Natural killer cell (primary cell): ENCODE data around the gene TYSND1. TPM values are rescaled to one million over a fixed set of nuclear protein-coding genes. Genes with fewer than 3 reads are reported as not detected.

Experiments used
- ATAC-seq, 3 donors: fragments of 150-1000 bp in 2 of 3; fragments of 200-7000 bp in 1 of 3; cut with Tn5 transposase; 1 replicate in 1 of 3; 2 replicates in 2 of 3; pipeline ENCODE4 v1.10.0; 2021; ENCODE audit warnings: mild to moderate bottlenecking in 2 of 3, moderate library complexity in 2 of 3
- DNase-seq, 2 donors: peaks; one replicate each; pipeline versions ENCODE4 v3.0.0 to v3.0.0-alpha.2; 2013 to 2021; ENCODE audit warnings: mixed read lengths in 1 of 2
- H3K27ac ChIP-seq: one replicate; pipeline ENCODE4 v1.5.1; 2013; ENCODE audit warnings: mild to moderate bottlenecking, low read length
- H3K27me3 ChIP-seq: one replicate; pipeline ENCODE4 v1.6.1; 2013; ENCODE audit warnings: low read length; ENCODE audit not compliant: control insufficient read depth, insufficient read depth
- H3K36me3 ChIP-seq: one replicate; pipeline ENCODE4 v1.6.1; 2013; ENCODE audit warnings: low read length; ENCODE audit not compliant: control insufficient read depth, insufficient read depth
- H3K4me1 ChIP-seq: one replicate; pipeline ENCODE4 v1.6.1; 2013; ENCODE audit warnings: low read length; ENCODE audit not compliant: control insufficient read depth, insufficient read depth
- H3K4me3 ChIP-seq: one replicate; pipeline ENCODE4 v1.5.1; 2013; ENCODE audit warnings: low read length
- H3K9me3 ChIP-seq: one replicate; pipeline ENCODE4 v1.6.1; 2013; ENCODE audit warnings: low read length; ENCODE audit not compliant: control insufficient read depth, insufficient read depth
- H3K27ac Mint-ChIP-seq, 2 donors: one replicate each; pipeline ENCODE4 v1.8.0; 2022; ENCODE audit warnings: mild to moderate bottlenecking in 2 of 2, mixed read lengths in 2 of 2, moderate library complexity in 1 of 2
- H3K27me3 Mint-ChIP-seq, 2 donors: one replicate each; pipeline ENCODE4 v1.8.0; 2022; ENCODE audit warnings: low read depth in 2 of 2, mixed read lengths in 2 of 2
- H3K36me3 Mint-ChIP-seq: one replicate; pipeline ENCODE4 v1.8.0; 2022; ENCODE audit warnings: mixed read lengths
- H3K4me1 Mint-ChIP-seq, 2 donors: one replicate each; pipeline ENCODE4 v1.8.0; 2022; ENCODE audit warnings: mixed read lengths in 2 of 2
- H3K4me3 Mint-ChIP-seq: one replicate; pipeline ENCODE4 v1.8.0; 2022; ENCODE audit warnings: mild to moderate bottlenecking, moderate library complexity, mixed read lengths
- H3K9me3 Mint-ChIP-seq, 2 donors: one replicate each; pipeline ENCODE4 v1.8.0; 2022; ENCODE audit warnings: mixed read lengths in 2 of 2
- CTCF ChIP-seq: fragments of 200-600 bp; IDR thresholded peaks from one replicate; pipeline ENCODE4 v1.8.0; 2022; ENCODE audit warnings: antibody characterized with exemption
- WGBS: methylation state at CpG from one replicate; pipeline ENCODE4 v1.1.7; 2013; ENCODE audit warnings: missing lambda C conversion rate; ENCODE audit not compliant: insufficient coverage; 5-methylcytosine and 5-hydroxymethylcytosine counted together
- intact Hi-C: fragments of 100-400 bp; cut with micrococcal nuclease; formaldehyde crosslinking; loops from one replicate; pipeline ENCODE4 v1.14.2; 2022
- total RNA-seq, 4 donors: library from RNA; stranded (reverse); fragments of 120-200 nt in 1 of 4; gene quantifications; one replicate each; pipeline versions ENCODE4 v1.2.3 to v1.2.4, GENCODE V29; 2013 to 2022

TYSND1 gene
- total RNA-seq, 3 donors from 2014 or later (not counting 1 experiment from before 2014, with no cell fraction given): 12.0 to 17.9 (median 12.4) TPM

DNA sequence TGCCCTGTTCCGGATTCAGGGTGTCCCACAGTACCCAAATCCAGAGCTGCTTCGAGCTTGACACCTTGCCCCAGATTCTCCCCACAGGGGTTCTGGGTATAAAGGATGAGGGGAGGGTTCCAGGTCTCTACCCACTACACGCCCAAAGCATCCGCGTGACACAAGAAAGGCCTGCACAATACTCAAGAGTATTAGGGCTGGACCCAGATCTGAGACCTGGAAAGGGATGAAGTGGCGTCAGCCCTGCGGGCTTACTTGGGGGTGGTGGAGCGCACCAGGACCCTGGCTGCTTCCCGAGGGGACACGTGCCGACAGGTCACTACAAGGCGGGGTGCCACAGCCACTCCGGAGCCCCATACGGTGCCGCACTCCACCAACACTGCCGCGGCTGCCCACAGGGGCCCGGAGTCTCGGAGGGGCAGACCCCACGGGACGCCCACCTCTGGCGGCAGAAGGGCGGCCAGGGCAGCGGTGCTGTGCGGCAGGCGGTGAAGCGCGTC lies 1.3 kb downstream of the TYSND1 start:
- no peaks in the 10 kb centered on the region for H3K9me3 Mint-ChIP-seq
- H3K4me3 Mint-ChIP-seq: peak overlapping the region; percentile 92
- TF ChIP-seq CTCF: no peak
- ATAC-seq: no peak
- intact Hi-C loops: no loop called here
- H3K27me3 Mint-ChIP-seq: no peaks in the 10 kb centered on the region
- H3K27ac ChIP-seq: peak overlapping the region; percentile 77
- H3K4me3 ChIP-seq: peak overlapping the region; percentile 46
- peaks cover 26 to 39% of the 10 kb centered on the region in 2 donors for H3K4me1 Mint-ChIP-seq
- no peaks in the 10 kb centered on the region for H3K9me3 ChIP-seq
- peak overlapping the region; percentile 90 for H3K27ac Mint-ChIP-seq
- H3K27me3 ChIP-seq: no peaks in the 10 kb centered on the region
- DNase-seq: no peak
- H3K36me3 ChIP-seq: peaks cover 6% of the 10 kb centered on the region
- no peaks in the 10 kb centered on the region for H3K36me3 Mint-ChIP-seq
- WGBS: 9% methylated on average over 27 of the region's 28 CpGs
- peaks cover 25% of the 10 kb centered on the region for H3K4me1 ChIP-seq

DNA sequence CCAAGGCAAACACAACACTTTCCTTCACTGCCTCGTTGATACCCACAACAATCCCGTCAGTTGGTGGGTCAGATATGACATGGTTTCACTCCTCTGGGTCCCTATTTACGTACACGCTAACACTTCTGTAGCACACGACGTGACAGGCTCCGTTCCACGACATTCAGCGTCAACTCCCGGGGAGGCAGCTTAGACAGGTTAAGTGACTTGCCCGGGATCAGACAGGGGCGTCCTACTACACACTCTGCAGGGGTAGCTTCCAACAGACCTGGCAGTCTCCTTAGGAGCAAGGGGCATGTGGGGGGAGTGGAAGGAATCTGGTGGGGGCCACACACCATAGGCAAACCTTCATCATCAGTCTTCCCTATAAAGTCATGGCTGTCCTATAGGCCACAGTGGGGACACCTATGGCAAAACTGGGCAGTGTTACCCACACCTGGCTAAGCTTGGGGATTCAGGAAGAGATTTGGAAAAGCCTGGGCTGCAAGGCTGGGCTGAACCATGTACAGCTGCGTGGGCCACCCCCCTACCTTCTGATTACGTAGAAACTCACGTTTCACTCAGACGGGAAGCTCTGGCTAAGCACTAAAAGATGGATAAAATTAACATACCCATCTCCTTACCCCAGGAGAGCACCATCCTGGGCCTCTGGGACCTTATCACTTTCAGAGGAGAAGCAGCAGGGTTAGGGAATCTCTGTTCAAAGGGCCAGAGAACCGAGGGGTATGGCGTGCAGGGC lies 2.0 kb downstream of the TYSND1 start:
- intact Hi-C loops: no loop called here
- 86% methylated on average over 18 of the region's 18 CpGs for WGBS
- H3K27ac ChIP-seq: no peak overlapping the region
- TF ChIP-seq CTCF: no peak
- peaks cover 5% of the 10 kb centered on the region for H3K36me3 ChIP-seq
- peaks cover 25% of the 10 kb centered on the region for H3K4me1 ChIP-seq
- H3K9me3 ChIP-seq: no peaks in the 10 kb centered on the region
- H3K27me3 ChIP-seq: no peaks in the 10 kb centered on the region
- peak overlapping the region; percentile 90 for H3K27ac Mint-ChIP-seq
- no peak overlapping the region for H3K4me3 ChIP-seq
- H3K36me3 Mint-ChIP-seq: no peaks in the 10 kb centered on the region
- DNase-seq: no peak
- H3K9me3 Mint-ChIP-seq: no peaks in the 10 kb centered on the region
- peak overlapping the region; percentile 92 for H3K4me3 Mint-ChIP-seq
- H3K4me1 Mint-ChIP-seq: peaks cover 26 to 33% of the 10 kb centered on the region in 2 donors
- no peaks in the 10 kb centered on the region for H3K27me3 Mint-ChIP-seq
- ATAC-seq: no peak

DNA sequence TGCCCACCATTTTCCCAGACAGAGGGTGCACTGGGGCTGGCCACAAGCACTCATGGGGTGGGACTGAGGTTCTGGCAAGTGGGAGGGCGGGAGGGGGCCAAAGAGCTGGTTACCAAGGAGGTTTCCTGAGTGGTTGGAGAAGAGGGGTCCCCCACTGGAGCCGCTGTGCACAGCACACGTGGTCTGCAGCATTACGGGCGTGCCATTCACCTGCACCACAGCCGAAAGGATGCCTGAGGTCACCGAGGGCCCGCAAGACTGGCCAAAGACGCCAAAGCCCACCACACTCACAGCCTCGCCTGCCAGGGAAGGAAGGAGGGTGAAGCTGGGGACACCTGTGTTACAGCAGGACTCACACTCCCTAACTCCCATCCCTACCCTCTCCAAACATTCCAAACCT lies 3.9 kb downstream of the TYSND1 start:
- peaks cover 25% of the 10 kb centered on the region for H3K4me1 ChIP-seq
- WGBS: 59% methylated on average over 9 of the region's 10 CpGs
- no peaks in the 10 kb centered on the region for H3K27me3 ChIP-seq
- no peak for TF ChIP-seq CTCF
- no peak overlapping the region for H3K27ac ChIP-seq
- no peak overlapping the region for H3K4me3 ChIP-seq
- Mint-ChIP-seq H3K27ac (no peak overlapping the region), H3K9me3 (no peaks in the 10 kb centered on the region), H3K36me3 (no peaks in the 10 kb centered on the region), H3K27me3 (no peaks in the 10 kb centered on the region), H3K4me3 (no peak overlapping the region), H3K4me1 (peaks cover 28 to 38% of the 10 kb centered on the region in 2 donors)
- no peak for ATAC-seq
- intact Hi-C loops: no loop called here
- no peaks in the 10 kb centered on the region for H3K9me3 ChIP-seq
- H3K36me3 ChIP-seq: peaks cover 4% of the 10 kb centered on the region
- DNase-seq: no peak
